Lower leg skin (tissue), 4 donors: ENCODE measurements around the gene CNOT1. TPM values are rescaled to one million over a fixed set of nuclear protein-coding genes. Genes with fewer than 3 reads are reported as not detected.
"Not testable (repeated sequence)": the region's sequence is repeated elsewhere in the genome, so short reads cannot be mapped to it uniquely, and the experiment has no call there.

Source experiments
- DNase-seq, 2 donors: peaks; one replicate each; pipeline ENCODE4 v3.0.0-alpha.2; 2019; ENCODE audit warnings: low spot score in 2 of 2
- H3K4me3 ChIP-seq: fragments of 200-600 bp; sonication (generic); 2 replicates; pipeline ENCODE4 v1.5.1; 2017; ENCODE audit warnings: mild to moderate bottlenecking, low read depth; ENCODE audit not compliant: poor library complexity, severe bottlenecking
- POLR2A ChIP-seq, 2 donors: fragments of 450-650 bp; IDR thresholded peaks; one replicate each; pipeline ENCODE4 v1.6.1; 2016 to 2017; ENCODE audit warnings: antibody characterized with exemption in 2 of 2, mild to moderate bottlenecking in 1 of 2, moderate library complexity in 1 of 2
- WGBS, 2 donors: methylation state at CpG; one replicate each; pipeline ENCODE4 v1.1.5; 2018; 5-methylcytosine and 5-hydroxymethylcytosine counted together
- intact Hi-C: fragments of 100-400 bp; cut with DNase I; formaldehyde crosslinking; loops from one replicate; pipeline ENCODE4 v1.15.0; 2023; ENCODE audit warnings: low total_unique reads
- total RNA-seq, 4 donors: library from RNA; depleted of rRNA; stranded (reverse); fragments of >200 nt; gene quantifications; one replicate each; pipeline ENCODE4 v1.1.0, GENCODE V29; 2016
- TF ChIP-seq, protein P1 (sequence below), 3 donors: fragments of 450-650 bp; IDR thresholded peaks; one replicate each; pipeline ENCODE4 v1.5.1; 2016; ENCODE audit warnings: antibody characterized with exemption in 3 of 3, mild to moderate bottlenecking in 3 of 3, moderate library complexity in 2 of 3

The CNOT1 gene
- total RNA-seq, 4 donors from 2014 or later, result 80.1 to 118 (median 102) TPM

DNA sequence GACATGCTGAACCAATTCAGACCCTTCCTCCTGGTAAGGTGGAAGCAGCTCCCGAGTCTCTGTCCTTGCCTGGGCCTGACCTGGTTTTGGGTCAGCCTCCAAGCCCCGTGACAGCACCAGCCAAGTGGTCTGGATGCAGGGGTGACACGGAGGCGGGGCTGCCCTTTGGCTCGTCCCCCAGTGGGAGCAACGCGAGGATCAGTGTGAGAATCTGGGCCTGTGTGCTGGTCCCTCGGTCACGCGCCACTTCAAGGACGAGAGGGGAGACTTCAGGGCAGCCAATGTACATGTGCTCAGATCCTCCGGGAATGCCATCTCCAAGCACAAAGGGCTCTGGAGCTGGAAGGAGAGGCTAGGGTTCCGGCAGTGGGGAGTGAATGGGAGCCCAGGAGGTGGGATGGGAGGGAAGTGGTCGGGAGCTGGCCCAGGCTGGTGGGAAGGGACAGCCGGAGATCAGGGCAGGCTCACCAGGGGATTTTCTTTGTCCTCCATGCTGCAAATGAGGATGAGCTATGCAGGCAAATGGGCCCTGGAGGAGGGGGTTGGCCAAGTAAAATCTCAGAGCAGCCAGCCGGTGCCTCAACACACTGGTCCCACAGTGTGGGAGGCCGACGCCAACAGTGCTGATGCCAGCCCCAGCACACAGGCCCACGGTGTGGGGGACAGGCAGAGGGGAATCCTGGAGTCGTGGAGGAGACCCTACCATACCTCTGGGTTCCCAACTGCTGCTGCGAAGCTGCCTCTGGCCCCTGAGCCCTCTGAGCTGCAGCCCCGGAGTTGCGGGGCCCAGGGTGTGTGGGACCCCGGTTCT lies 133.9 kb downstream of the CNOT1 start:
- intact Hi-C loops, result no loop called here
- no peak overlapping the region for H3K4me3 ChIP-seq
- DNase-seq, result no peak
- TF ChIP-seq, protein P1, sequence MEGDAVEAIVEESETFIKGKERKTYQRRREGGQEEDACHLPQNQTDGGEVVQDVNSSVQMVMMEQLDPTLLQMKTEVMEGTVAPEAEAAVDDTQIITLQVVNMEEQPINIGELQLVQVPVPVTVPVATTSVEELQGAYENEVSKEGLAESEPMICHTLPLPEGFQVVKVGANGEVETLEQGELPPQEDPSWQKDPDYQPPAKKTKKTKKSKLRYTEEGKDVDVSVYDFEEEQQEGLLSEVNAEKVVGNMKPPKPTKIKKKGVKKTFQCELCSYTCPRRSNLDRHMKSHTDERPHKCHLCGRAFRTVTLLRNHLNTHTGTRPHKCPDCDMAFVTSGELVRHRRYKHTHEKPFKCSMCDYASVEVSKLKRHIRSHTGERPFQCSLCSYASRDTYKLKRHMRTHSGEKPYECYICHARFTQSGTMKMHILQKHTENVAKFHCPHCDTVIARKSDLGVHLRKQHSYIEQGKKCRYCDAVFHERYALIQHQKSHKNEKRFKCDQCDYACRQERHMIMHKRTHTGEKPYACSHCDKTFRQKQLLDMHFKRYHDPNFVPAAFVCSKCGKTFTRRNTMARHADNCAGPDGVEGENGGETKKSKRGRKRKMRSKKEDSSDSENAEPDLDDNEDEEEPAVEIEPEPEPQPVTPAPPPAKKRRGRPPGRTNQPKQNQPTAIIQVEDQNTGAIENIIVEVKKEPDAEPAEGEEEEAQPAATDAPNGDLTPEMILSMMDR (IDR thresholded peaks at IDR 0.05), result no peak
- TF ChIP-seq POLR2A (IDR thresholded peaks at IDR 0.05), result no peak
- WGBS, 2 donors, result 60 to 70% methylated on average over 24 of the region's 24 CpGs

DNA sequence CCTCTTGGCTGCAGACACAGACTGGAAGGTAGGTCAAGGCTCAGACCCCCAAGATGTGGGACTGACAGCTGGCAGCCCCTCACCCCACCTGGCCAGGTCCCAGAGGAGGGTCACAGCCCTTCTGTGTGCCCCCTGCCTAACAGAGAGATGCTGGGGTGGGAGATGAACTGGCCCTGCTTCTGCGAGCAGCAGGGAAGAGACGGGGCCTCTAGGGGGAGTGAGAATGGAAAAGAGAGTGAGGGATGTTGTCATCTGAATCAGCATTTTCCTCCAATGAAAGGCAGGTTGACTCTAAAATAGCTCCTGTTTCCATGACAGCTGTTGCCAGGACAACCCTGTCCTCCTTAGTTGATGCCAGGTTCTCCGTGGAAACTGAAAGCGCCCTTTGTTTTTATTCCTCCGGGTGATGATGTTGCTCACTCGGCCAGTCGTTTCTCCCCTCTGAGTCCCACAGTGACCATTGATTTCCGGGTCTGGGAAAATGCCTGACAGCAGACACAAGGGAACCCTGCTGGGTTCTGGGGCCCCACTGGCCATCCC lies 134.6 kb downstream of the CNOT1 start:
- TF ChIP-seq, protein P1 (IDR thresholded peaks at IDR 0.05), result no peak
- TF ChIP-seq POLR2A (IDR thresholded peaks at IDR 0.05), result no peak
- 11 to 14% methylated on average over 8 of the region's 8 CpGs for whole genome bisulfite sequencing, 2 donors
- H3K4me3 ChIP-seq, result no peak overlapping the region
- DNase-seq, result no peak
- intact Hi-C loops, result no loop called here

GRCh38 chr16:58493756-58494431 lies 135.7 kb downstream of the CNOT1 start:
- 81 to 83% methylated on average over 16 to 20 of the region's 20 CpGs for WGBS, 2 donors
- intact Hi-C loops, result no loop called here
- DNase-seq, result no peak
- no peak overlapping the region for H3K4me3 ChIP-seq
- TF ChIP-seq, protein P1 (IDR thresholded peaks at IDR 0.05), result no peak
- no peak for TF ChIP-seq POLR2A (IDR thresholded peaks at IDR 0.05)

DNA sequence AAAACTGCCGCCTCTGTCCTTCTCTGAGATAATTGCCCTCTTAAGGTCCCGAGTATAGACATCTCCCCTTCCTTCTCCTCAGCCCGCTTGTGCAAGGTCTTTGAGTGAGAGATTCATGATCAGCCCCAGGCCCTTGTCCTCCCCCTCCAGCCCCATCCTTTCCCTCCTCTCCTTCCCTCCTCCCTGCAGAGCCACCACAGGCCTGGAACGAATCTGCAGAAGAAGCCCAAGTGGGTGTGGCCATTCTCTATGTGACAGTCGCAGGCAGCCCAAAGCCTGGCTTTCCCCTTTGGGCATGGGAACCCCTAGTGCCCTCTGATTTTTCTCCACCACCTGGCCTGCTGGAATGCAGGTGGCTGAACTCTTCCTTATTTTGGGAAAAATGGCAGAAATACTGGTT lies 136.9 kb downstream of the CNOT1 start:
- no peak for TF ChIP-seq POLR2A (IDR thresholded peaks at IDR 0.05)
- TF ChIP-seq, protein P1 (IDR thresholded peaks at IDR 0.05), result no peak
- no peak for DNase-seq
- no peak overlapping the region for H3K4me3 ChIP-seq
- 48 to 50% methylated on average over 5 of the region's 5 CpGs for WGBS, 2 donors
- intact Hi-C loops, result no loop called here

DNA sequence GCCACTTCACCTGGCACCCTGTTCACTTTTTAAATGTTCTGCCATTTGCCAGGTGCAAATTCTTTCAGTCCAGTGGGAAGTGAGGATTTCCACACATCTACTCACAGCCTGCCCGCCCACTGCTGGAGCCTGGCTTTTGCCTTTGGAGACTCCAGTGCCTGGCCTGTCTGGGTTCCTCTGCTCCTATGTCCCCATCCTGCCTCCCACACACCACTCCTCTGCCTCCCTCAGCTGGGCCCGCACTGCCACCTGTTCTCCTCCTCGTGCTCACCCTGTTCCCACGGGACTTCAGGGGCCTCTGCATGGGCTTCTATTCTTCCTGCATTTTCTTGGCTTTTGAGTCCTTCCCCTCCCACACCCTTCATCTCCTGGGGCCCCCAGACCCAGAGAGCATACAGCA lies 137.6 kb downstream of the CNOT1 start:
- TF ChIP-seq, protein P1 (IDR thresholded peaks at IDR 0.05), result no peak
- no peak for TF ChIP-seq POLR2A (IDR thresholded peaks at IDR 0.05)
- 67 to 79% methylated on average over 4 of the region's 4 CpGs for WGBS, 2 donors
- no peak for DNase-seq
- no peak overlapping the region for H3K4me3 ChIP-seq
- intact Hi-C loops, result no loop called here

DNA sequence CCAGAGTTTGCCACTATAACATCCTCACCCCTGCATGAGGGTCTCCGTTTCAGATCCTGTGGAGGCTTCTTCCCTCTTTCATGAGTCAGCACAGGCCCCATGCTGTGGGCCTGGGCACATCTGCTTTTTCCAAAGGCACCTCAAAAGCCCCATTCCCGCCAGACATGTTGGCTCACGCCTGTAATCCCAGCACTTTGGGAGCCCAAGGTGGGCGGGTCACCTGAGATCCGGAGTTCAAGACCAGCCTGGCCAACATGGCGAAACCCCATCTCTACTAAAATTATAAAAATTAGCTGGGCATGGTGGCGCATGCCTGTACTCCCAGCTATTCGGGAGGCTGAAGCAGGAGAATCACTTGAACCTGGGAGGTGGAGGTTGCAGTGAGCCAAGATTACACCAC lies 139.1 kb downstream of the CNOT1 start:
- H3K4me3 ChIP-seq, intact Hi-C loops, DNase-seq: not testable (repeated sequence)
- WGBS, 2 donors, result 86 to 92% methylated on average over 6 to 8 of the region's 8 CpGs
